Umbilical cord (tissue), 2 donors: ENCODE measurements around the gene KCNA5. TPM values are rescaled to one million over a fixed set of nuclear protein-coding genes. Genes with fewer than 3 reads are reported as not detected.
A peak's percentile ranks its signal among the peaks of the same experiment; 100 is the strongest.

ENCODE experiments used
- DNase-seq: peaks from one replicate; pipeline ENCODE4 v3.0.0-alpha.2; 2015; ENCODE audit warnings: low spot score
- total RNA-seq: library from RNA; depleted of rRNA; stranded (reverse); fragments of >200 nt; gene quantifications from one replicate; pipeline ENCODE4 v1.2.3, GENCODE V29; 2014; ENCODE audit warnings: low replicate concordance; ENCODE audit not compliant: insufficient read depth

KCNA5 gene
- 10.6 TPM for total RNA-seq

GRCh38 chr12:5043589-5044419 is at the start of gene KCNA5:
Gene KCNA5 (plus strand): TSS chr12:5043879. CDS start chr12:5044148, 269 bp downstream.
- peak; percentile 63 for DNase-seq

GRCh38 chr12:4994622-4995021 is 49.1 kb upstream of the KCNA5 start:
- DNase-seq, result no peak

GRCh38 chr12:4996714-4997113 is 47.0 kb upstream of the KCNA5 start:
- no peak for DNase-seq

GRCh38 chr12:4997939-4998338 is 45.7 kb upstream of the KCNA5 start:
- DNase-seq, result peak; percentile 84

GRCh38 chr12:5000204-5000603 is 43.5 kb upstream of the KCNA5 start:
- DNase-seq, result no peak

GRCh38 chr12:5000658-5001385 is 42.9 kb upstream of the KCNA5 start:
- no peak for DNase-seq

GRCh38 chr12:5003025-5003666 is 40.5 kb upstream of the KCNA5 start:
- DNase-seq, result peak; percentile 40

GRCh38 chr12:5008661-5009060 is 35.0 kb upstream of the KCNA5 start:
- DNase-seq, result no peak

GRCh38 chr12:5010151-5010550 is 33.5 kb upstream of the KCNA5 start:
- DNase-seq, result no peak

GRCh38 chr12:5012337-5012736 is 31.3 kb upstream of the KCNA5 start:
- no peak for DNase-seq

- DNase-seq, result no peak
Observed at GRCh38 chr12:5013266-5013730, 30.4 kb upstream of the KCNA5 start.

GRCh38 chr12:5014269-5014668 is 29.4 kb upstream of the KCNA5 start:
- DNase-seq, result no peak

GRCh38 chr12:5015711-5016492 is 27.8 kb upstream of the KCNA5 start:
- no peak for DNase-seq

- DNase-seq, result no peak
Observed at GRCh38 chr12:5016526-5016925, 27.2 kb upstream of the KCNA5 start.

- DNase-seq, result no peak
Observed at GRCh38 chr12:5017638-5018348, 25.9 kb upstream of the KCNA5 start.

GRCh38 chr12:5018677-5019076 is 25.0 kb upstream of the KCNA5 start:
- DNase-seq, result no peak

GRCh38 chr12:5022025-5022424 is 21.7 kb upstream of the KCNA5 start:
- no peak for DNase-seq

GRCh38 chr12:5022465-5023061 is 21.1 kb upstream of the KCNA5 start:
- DNase-seq, result peak; percentile 48

- no peak for DNase-seq
Observed at GRCh38 chr12:5023842-5024241, 19.8 kb upstream of the KCNA5 start.

- DNase-seq, result no peak
Observed at GRCh38 chr12:5026342-5026938, 17.2 kb upstream of the KCNA5 start.
